ENCODE data around the gene STC2.

- TF ChIP-seq CTCF (IDR thresholded peaks at IDR 0.05; ENCODE audit: poor library complexity) (no peak), EZH2 (IDR thresholded peaks at IDR 0.05; ENCODE audit: borderline replicate concordance) (no peak)
Measured at GRCh38 chr5:173310218-173310769, 17.9 kb downstream of the STC2 start.

Data from hepatocyte (in vitro differentiated cells).